Measurements from ENCODE around the gene PDZK1. TPM values are rescaled to one million over a fixed set of nuclear protein-coding genes. Genes with fewer than 3 reads are reported as not detected.
A peak's percentile ranks its signal among the peaks of the same experiment; 100 is the strongest.

Gene PDZK1
- total RNA-seq, 1 experiment from 2014 or later, result not detected

- Histone ChIP-seq H3K9me3 (no peaks in the 10 kb centered on the region), H3K4me3 (no peak overlapping the region), H3K36me3 (no peaks in the 10 kb centered on the region), H3K27me3 (no peaks in the 10 kb centered on the region)
- DNase-seq, result no peak
Observed at GRCh38 chr1:145717833-145718232, 10.7 kb upstream of the PDZK1 start.

GRCh38 chr1:145716641-145717345 lies 9.6 kb upstream of the PDZK1 start:
- no peaks in the 10 kb centered on the region for H3K36me3 ChIP-seq
- H3K4me3 ChIP-seq, result no peak overlapping the region
- no peak for DNase-seq
- H3K27me3 ChIP-seq, result no peaks in the 10 kb centered on the region
- H3K9me3 ChIP-seq, result no peaks in the 10 kb centered on the region

- no peaks in the 10 kb centered on the region for H3K9me3 ChIP-seq
- DNase-seq, result no peak
- no peaks in the 10 kb centered on the region for H3K27me3 ChIP-seq
- H3K36me3 ChIP-seq, result no peaks in the 10 kb centered on the region
- no peak overlapping the region for H3K4me3 ChIP-seq
Observed at GRCh38 chr1:145714524-145715111, 7.5 kb upstream of the PDZK1 start.

- no peak for DNase-seq
- H3K4me3 ChIP-seq, result no peak overlapping the region
- H3K27me3 ChIP-seq, result no peaks in the 10 kb centered on the region
- no peaks in the 10 kb centered on the region for H3K36me3 ChIP-seq
- H3K9me3 ChIP-seq, result no peaks in the 10 kb centered on the region
Observed at GRCh38 chr1:145711213-145711651, 4.1 kb upstream of the PDZK1 start.

GRCh38 chr1:145710291-145711027 lies 3.3 kb upstream of the PDZK1 start:
- H3K27me3 ChIP-seq, result no peaks in the 10 kb centered on the region
- H3K9me3 ChIP-seq, result no peaks in the 10 kb centered on the region
- DNase-seq, result no peak
- H3K36me3 ChIP-seq, result no peaks in the 10 kb centered on the region
- no peak overlapping the region for H3K4me3 ChIP-seq

GRCh38 chr1:145708063-145708462 lies 895 bp upstream of the PDZK1 start:
- no peak overlapping the region for H3K4me3 ChIP-seq
- no peaks in the 10 kb centered on the region for H3K9me3 ChIP-seq
- no peaks in the 10 kb centered on the region for H3K27me3 ChIP-seq
- no peaks in the 10 kb centered on the region for H3K36me3 ChIP-seq
- no peak for DNase-seq

GRCh38 chr1:145706086-145706664 lies 993 bp downstream of the PDZK1 start:
- no peaks in the 10 kb centered on the region for H3K27me3 ChIP-seq

GRCh38 chr1:145705622-145706021 lies 1.5 kb downstream of the PDZK1 start:
- H3K4me3 ChIP-seq, result no peak overlapping the region

More at GRCh38 chr1:145706086-145706664, 993 bp downstream of the PDZK1 start:
- H3K4me3 ChIP-seq, result no peak overlapping the region
- peak; percentile 73 for DNase-seq
- H3K9me3 ChIP-seq, result no peaks in the 10 kb centered on the region
- no peaks in the 10 kb centered on the region for H3K36me3 ChIP-seq

GRCh38 chr1:145702826-145703225 lies 4.3 kb downstream of the PDZK1 start:
- no peaks in the 10 kb centered on the region for H3K36me3 ChIP-seq
- no peaks in the 10 kb centered on the region for H3K27me3 ChIP-seq
- DNase-seq, result no peak
- no peak overlapping the region for H3K4me3 ChIP-seq
- no peaks in the 10 kb centered on the region for H3K9me3 ChIP-seq

More at GRCh38 chr1:145705622-145706021, 1.5 kb downstream of the PDZK1 start:
- H3K27me3 ChIP-seq, result no peaks in the 10 kb centered on the region
- no peak for DNase-seq
- no peaks in the 10 kb centered on the region for H3K9me3 ChIP-seq
- no peaks in the 10 kb centered on the region for H3K36me3 ChIP-seq

GRCh38 chr1:145702052-145702451 lies 5.1 kb downstream of the PDZK1 start:
- Histone ChIP-seq H3K4me3 (no peak overlapping the region), H3K9me3 (no peaks in the 10 kb centered on the region), H3K36me3 (no peaks in the 10 kb centered on the region), H3K27me3 (no peaks in the 10 kb centered on the region)
- no peak for DNase-seq

- Histone ChIP-seq H3K27me3 (no peaks in the 10 kb centered on the region), H3K9me3 (no peaks in the 10 kb centered on the region), H3K36me3 (no peaks in the 10 kb centered on the region), H3K4me3 (no peak overlapping the region)
- no peak for DNase-seq
Observed at GRCh38 chr1:145701306-145701862, 5.8 kb downstream of the PDZK1 start.

GRCh38 chr1:145696630-145696960 lies 10.6 kb downstream of the PDZK1 start:
- DNase-seq, result no peak

GRCh38 chr1:145695821-145696629 lies 11.1 kb downstream of the PDZK1 start:
- no peaks in the 10 kb centered on the region for H3K9me3 ChIP-seq
- H3K4me3 ChIP-seq, result no peak overlapping the region
- H3K36me3 ChIP-seq, result no peaks in the 10 kb centered on the region
- DNase-seq, result no peak
- H3K27me3 ChIP-seq, result no peaks in the 10 kb centered on the region

More at GRCh38 chr1:145696630-145696960, 10.6 kb downstream of the PDZK1 start:
- Histone ChIP-seq H3K27me3 (no peaks in the 10 kb centered on the region), H3K4me3 (no peak overlapping the region), H3K36me3 (no peaks in the 10 kb centered on the region), H3K9me3 (no peaks in the 10 kb centered on the region)

- Histone ChIP-seq H3K9me3 (no peaks in the 10 kb centered on the region), H3K27me3 (no peaks in the 10 kb centered on the region), H3K36me3 (no peaks in the 10 kb centered on the region), H3K4me3 (no peak overlapping the region)
- no peak for DNase-seq
Observed at GRCh38 chr1:145692785-145693443, 14.3 kb downstream of the PDZK1 start.

GRCh38 chr1:145690587-145691558 lies 16.3 kb downstream of the PDZK1 start:
- Histone ChIP-seq H3K27me3 (no peaks in the 10 kb centered on the region), H3K36me3 (no peaks in the 10 kb centered on the region), H3K4me3 (no peak overlapping the region), H3K9me3 (no peaks in the 10 kb centered on the region)
- peak; percentile 78 for DNase-seq

Data from MG63 (cell line).